SJSA1 (cell line): ENCODE data around the gene FHOD3. TPM values are rescaled to one million over a fixed set of nuclear protein-coding genes. Genes with fewer than 3 reads are reported as not detected.

Source experiments
- DNase-seq, 2 experiments: peaks; one replicate each; pipeline ENCODE4 v3.0.0-alpha.2; 2015 to 2020; ENCODE audit warnings: low spot score in 2 of 2, low read depth in 1 of 2
- H3K27ac ChIP-seq: fragments of 250-450 bp; sonication (Bioruptor Pico); 2 replicates; pipeline ENCODE4 v1.5.1; 2020; ENCODE audit warnings: mild to moderate bottlenecking, moderate library complexity
- H3K27me3 ChIP-seq: fragments of 250-450 bp; sonication (Bioruptor Pico); replicated peaks from 2 replicates; pipeline ENCODE4 v1.5.1; 2020; ENCODE audit warnings: mild to moderate bottlenecking, moderate library complexity
- H3K36me3 ChIP-seq: fragments of 250-450 bp; sonication (Bioruptor Pico); 2 replicates; pipeline ENCODE4 v1.5.1; 2020; ENCODE audit warnings: mild to moderate bottlenecking
- H3K4me1 ChIP-seq: fragments of 250-450 bp; sonication (Bioruptor Pico); replicated peaks from 2 replicates; pipeline ENCODE4 v1.6.1; 2021; ENCODE audit warnings: mild to moderate bottlenecking
- H3K4me3 ChIP-seq: fragments of 250-450 bp; sonication (Bioruptor Pico); 2 replicates; pipeline ENCODE4 v1.5.1; 2020; ENCODE audit warnings: mild to moderate bottlenecking
- H3K9me3 ChIP-seq: fragments of 250-450 bp; sonication (Bioruptor Pico); replicated peaks from 2 replicates; pipeline ENCODE4 v1.5.1; 2020; ENCODE audit warnings: mild to moderate bottlenecking
- total RNA-seq: library from RNA; depleted of rRNA; stranded (reverse); fragments of >200 nt; shearing (Covaris generic); gene quantifications from 2 replicates; pipeline ENCODE4 v1.2.3, GENCODE V29; 2014

Gene FHOD3
- total RNA-seq, 1 experiment from 2014 or later, result 0.53 TPM

- no peak for DNase-seq
- Histone ChIP-seq H3K4me1 (no peaks in the 10 kb centered on the region), H3K4me3 (no peak overlapping the region), H3K9me3 (0 out of 2 replicates have a peak, but pooled peaks cover 2% of the 10 kb centered on the region), H3K36me3 (no peaks in the 10 kb centered on the region), H3K27ac (no peak overlapping the region), H3K27me3 (no peaks in the 10 kb centered on the region)
Observed at GRCh38 chr18:36530676-36531405, 233.3 kb downstream of the FHOD3 start.

GRCh38 chr18:36531636-36532035 is 234.1 kb downstream of the FHOD3 start:
- Histone ChIP-seq H3K27ac (no peak overlapping the region), H3K9me3 (0 out of 2 replicates have a peak, but pooled peaks cover 2% of the 10 kb centered on the region), H3K36me3 (no peaks in the 10 kb centered on the region), H3K4me1 (no peaks in the 10 kb centered on the region), H3K27me3 (no peaks in the 10 kb centered on the region), H3K4me3 (no peak overlapping the region)
- DNase-seq, result no peak

- H3K4me3 ChIP-seq, result no peak overlapping the region
- 0 out of 2 replicates have a peak, but pooled peaks cover 2% of the 10 kb centered on the region for H3K9me3 ChIP-seq
- DNase-seq, result no peak
- H3K4me1 ChIP-seq, result no peaks in the 10 kb centered on the region
- no peaks in the 10 kb centered on the region for H3K36me3 ChIP-seq
- H3K27me3 ChIP-seq, result no peaks in the 10 kb centered on the region
- H3K27ac ChIP-seq, result no peak overlapping the region
Observed at GRCh38 chr18:36532394-36532793, 234.9 kb downstream of the FHOD3 start.

GRCh38 chr18:36532815-36533214 is 235.3 kb downstream of the FHOD3 start:
- H3K4me1 ChIP-seq, result no peaks in the 10 kb centered on the region
- no peak overlapping the region for H3K4me3 ChIP-seq
- H3K9me3 ChIP-seq, result 0 out of 2 replicates have a peak, but pooled peaks cover 2% of the 10 kb centered on the region
- DNase-seq, result no peak
- H3K36me3 ChIP-seq, result no peaks in the 10 kb centered on the region
- H3K27ac ChIP-seq, result no peak overlapping the region
- H3K27me3 ChIP-seq, result no peaks in the 10 kb centered on the region

- H3K9me3 ChIP-seq, result 0 out of 2 replicates have a peak, but pooled peaks cover under 1% of the 10 kb centered on the region
- H3K4me3 ChIP-seq, result no peak overlapping the region
- H3K36me3 ChIP-seq, result no peaks in the 10 kb centered on the region
- DNase-seq, result no peak
- no peak overlapping the region for H3K27ac ChIP-seq
- H3K27me3 ChIP-seq, result no peaks in the 10 kb centered on the region
- H3K4me1 ChIP-seq, result no peaks in the 10 kb centered on the region
Observed at GRCh38 chr18:36533446-36534153, 236.1 kb downstream of the FHOD3 start.

DNA sequence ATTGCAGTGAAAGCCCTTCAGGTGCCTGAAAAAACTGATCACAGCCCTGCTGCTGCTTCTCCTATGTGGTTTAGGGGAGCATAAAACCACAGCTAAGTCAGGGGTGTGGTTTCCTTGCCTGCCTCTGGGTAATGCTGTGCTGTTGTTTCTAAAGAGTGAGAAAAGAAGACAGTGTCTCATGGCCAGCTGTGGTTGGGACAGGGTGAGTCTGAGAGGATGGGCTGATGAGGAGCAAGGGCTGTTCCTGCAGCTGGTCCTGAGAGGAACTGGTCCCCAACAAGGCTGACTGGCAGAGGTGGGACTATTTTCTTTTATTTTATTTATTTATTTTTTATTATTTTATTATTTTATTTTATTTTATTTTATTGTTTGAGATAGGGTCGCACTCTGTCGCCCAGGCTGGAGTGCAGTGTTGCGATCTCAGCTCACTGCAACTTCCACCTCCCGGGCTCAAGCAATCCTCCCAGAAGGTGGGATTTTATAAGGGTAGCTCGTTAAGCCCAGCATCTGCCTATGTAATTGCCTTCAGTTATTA is 236.7 kb downstream of the FHOD3 start:
- DNase-seq, result no peak
- no peak overlapping the region for H3K4me3 ChIP-seq
- H3K27ac ChIP-seq, result no peak overlapping the region
- no peaks in the 10 kb centered on the region for H3K36me3 ChIP-seq
- no peaks in the 10 kb centered on the region for H3K4me1 ChIP-seq
- H3K27me3 ChIP-seq, result no peaks in the 10 kb centered on the region
- no peaks in the 10 kb centered on the region for H3K9me3 ChIP-seq

GRCh38 chr18:36535202-36535935 is 237.9 kb downstream of the FHOD3 start:
- H3K4me1 ChIP-seq, result no peaks in the 10 kb centered on the region
- H3K9me3 ChIP-seq, result no peaks in the 10 kb centered on the region
- H3K27me3 ChIP-seq, result no peaks in the 10 kb centered on the region
- H3K36me3 ChIP-seq, result no peaks in the 10 kb centered on the region
- H3K4me3 ChIP-seq, result no peak overlapping the region
- no peak overlapping the region for H3K27ac ChIP-seq
- no peak for DNase-seq

DNA sequence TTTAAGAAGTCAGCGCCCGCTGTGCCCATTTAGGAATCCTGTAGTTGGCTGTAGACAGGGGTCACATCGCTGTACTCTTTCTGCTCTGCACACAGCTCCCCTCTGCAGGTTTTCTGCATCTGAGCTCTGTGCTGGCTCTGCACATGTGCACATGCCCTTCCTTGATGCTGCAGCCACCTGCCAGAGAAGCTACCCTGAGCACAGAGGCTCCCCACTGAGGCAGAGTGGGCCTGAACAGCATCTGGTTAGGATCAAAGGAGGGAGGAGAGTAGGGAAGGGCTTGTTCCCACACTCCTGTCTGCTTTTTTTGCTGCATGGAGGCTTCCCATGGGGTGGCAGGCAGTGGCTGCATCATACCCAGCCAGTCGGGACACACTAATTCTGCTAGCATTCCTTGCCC is 238.9 kb downstream of the FHOD3 start:
- Histone ChIP-seq H3K9me3 (no peaks in the 10 kb centered on the region), H3K27me3 (no peaks in the 10 kb centered on the region), H3K4me1 (no peaks in the 10 kb centered on the region), H3K4me3 (no peak overlapping the region), H3K36me3 (no peaks in the 10 kb centered on the region), H3K27ac (no peak overlapping the region)
- DNase-seq, result no peak

- no peaks in the 10 kb centered on the region for H3K36me3 ChIP-seq
- DNase-seq, result no peak
- H3K27ac ChIP-seq, result no peak overlapping the region
- H3K9me3 ChIP-seq, result no peaks in the 10 kb centered on the region
- H3K4me1 ChIP-seq, result no peaks in the 10 kb centered on the region
- no peak overlapping the region for H3K4me3 ChIP-seq
- H3K27me3 ChIP-seq, result no peaks in the 10 kb centered on the region
Observed at GRCh38 chr18:36537289-36537688, 239.8 kb downstream of the FHOD3 start.

DNA sequence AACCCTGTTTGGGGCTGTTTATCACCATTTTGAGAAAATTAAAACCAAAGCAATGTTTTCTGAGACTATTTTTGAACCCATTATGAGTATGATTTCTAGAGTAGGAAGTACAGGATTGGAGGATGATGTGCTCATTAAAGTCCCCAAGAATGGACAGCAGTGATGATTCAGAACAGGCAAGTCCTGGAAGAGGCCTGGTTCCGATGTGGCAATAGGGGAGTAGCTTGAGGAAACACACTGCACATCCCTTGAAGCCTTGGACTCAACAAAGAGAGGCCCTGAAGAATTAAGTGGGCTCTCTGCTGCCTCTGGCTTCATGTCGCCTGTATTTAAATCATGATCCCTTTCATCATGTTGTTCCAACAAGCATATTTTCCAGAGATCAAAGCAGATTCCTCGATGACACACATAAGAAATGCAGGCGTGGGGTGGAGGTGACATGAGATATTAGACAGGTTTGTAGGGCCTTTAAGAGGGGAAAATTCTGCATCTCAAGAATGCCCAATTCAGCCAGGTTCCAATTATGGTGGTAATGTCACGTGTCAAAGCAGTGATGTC is 242.2 kb downstream of the FHOD3 start:
- Histone ChIP-seq H3K4me3 (no peak overlapping the region), H3K36me3 (no peaks in the 10 kb centered on the region), H3K9me3 (no peaks in the 10 kb centered on the region), H3K27me3 (no peaks in the 10 kb centered on the region), H3K4me1 (no peaks in the 10 kb centered on the region), H3K27ac (no peak overlapping the region)
- no peak for DNase-seq

- Histone ChIP-seq H3K4me1 (no peaks in the 10 kb centered on the region), H3K9me3 (no peaks in the 10 kb centered on the region), H3K36me3 (no peaks in the 10 kb centered on the region), H3K27me3 (no peaks in the 10 kb centered on the region), H3K27ac (no peak overlapping the region), H3K4me3 (no peak overlapping the region)
- no peak for DNase-seq
Observed at GRCh38 chr18:36543030-36543429, 245.5 kb downstream of the FHOD3 start.

DNA sequence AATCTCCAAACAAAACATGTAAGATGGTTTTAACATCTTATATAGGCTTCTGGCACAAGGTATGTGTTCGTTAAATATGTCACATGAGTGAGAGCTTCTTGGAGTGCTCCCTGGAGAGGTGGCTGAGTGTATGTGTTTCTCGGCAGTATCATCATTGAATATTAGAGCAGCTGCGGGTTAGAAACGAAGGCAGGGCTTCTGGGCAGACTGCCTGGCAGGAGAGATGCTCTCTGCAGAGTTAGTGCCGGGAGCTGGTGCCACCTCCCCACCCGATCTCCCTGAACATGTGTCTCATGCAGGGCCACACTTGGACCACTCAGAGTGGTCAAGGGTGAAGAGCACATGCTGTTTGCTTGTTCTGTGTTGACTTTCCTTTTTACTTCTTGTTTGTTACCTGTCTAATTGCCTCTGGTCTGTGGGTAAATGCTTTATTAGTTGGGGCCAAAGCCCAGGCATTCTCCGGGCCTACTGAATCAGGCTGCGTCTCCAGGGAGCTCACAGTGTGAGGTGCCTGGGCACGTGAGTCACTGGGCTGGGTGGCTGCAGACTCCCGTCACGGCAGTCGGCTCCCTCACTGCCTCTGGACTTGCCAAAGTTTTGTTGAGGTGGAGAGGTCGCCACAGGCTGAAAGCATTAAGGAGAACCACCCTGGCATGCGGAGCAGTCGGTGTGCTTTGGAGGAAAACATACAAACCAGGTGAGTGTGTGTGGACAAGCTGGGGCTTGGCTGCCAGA is 246.6 kb downstream of the FHOD3 start:
- H3K27me3 ChIP-seq, result no peaks in the 10 kb centered on the region
- no peaks in the 10 kb centered on the region for H3K4me1 ChIP-seq
- no peaks in the 10 kb centered on the region for H3K9me3 ChIP-seq
- no peak overlapping the region for H3K27ac ChIP-seq
- no peak overlapping the region for H3K4me3 ChIP-seq
- H3K36me3 ChIP-seq, result no peaks in the 10 kb centered on the region
- DNase-seq, result no peak

DNA sequence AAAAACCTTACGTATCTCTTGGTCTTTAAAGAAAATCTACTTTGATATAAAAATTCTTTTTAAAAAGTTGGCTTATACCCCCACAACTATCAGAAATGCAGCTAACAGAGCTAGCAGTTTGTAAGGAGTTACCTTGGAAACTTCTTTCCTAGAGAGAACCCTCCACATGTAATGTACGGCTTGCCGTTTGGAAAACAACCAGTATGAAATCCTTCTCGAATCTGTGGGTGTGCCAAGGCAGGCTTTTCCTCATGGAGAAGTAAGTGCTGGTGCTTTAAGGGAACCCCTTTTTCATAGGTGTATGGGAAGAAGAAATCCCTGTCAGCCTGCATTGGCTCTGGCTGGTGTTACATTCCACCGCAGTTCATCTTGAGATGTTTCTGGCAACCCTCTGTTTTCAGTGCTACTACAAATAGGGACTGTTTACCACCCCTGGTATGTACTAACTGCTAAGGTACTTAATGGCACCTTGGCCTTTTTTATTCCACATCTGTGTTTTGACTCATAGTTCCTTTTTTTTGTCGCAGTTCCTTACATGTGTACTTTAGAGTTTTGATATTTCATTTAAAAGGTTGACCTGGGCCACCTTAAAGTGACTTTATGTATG is 248.4 kb downstream of the FHOD3 start:
- DNase-seq, result no peak
- H3K4me3 ChIP-seq, result no peak overlapping the region
- no peaks in the 10 kb centered on the region for H3K36me3 ChIP-seq
- no peaks in the 10 kb centered on the region for H3K9me3 ChIP-seq
- no peaks in the 10 kb centered on the region for H3K4me1 ChIP-seq
- no peaks in the 10 kb centered on the region for H3K27me3 ChIP-seq
- no peak overlapping the region for H3K27ac ChIP-seq
